Amniotic epithelial cell (primary cell): Measurements from ENCODE around the gene FZD1.
"Not testable (repeated sequence)": the region's sequence is repeated elsewhere in the genome, so short reads cannot be mapped to it uniquely, and the experiment has no call there.

Experiments
- DNase-seq: peaks from one replicate; pipeline ENCODE4 v3.0.0-alpha.2; 2010; ENCODE audit warnings: low read depth

The FZD1 gene

DNA sequence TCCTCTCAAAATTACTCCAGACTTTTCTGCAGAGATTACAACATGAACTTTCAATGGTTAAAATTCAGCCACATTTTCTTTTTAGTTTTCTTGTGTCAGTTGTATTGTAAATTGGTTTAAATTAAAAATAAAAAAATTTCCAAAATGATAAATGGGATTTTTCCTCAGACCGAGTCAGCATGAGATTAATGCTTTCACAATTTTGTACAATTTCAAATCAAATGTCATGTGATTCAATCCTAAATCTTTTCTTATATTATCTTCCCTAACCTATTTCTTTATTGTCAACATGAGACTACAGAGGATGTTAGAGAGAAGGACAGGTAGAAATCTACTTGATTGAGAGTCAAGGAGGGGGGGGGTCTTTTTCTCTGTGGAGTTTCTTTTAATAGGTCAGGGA lies 33.7 kb downstream of the FZD1 start:
- no peak for DNase-seq

DNA sequence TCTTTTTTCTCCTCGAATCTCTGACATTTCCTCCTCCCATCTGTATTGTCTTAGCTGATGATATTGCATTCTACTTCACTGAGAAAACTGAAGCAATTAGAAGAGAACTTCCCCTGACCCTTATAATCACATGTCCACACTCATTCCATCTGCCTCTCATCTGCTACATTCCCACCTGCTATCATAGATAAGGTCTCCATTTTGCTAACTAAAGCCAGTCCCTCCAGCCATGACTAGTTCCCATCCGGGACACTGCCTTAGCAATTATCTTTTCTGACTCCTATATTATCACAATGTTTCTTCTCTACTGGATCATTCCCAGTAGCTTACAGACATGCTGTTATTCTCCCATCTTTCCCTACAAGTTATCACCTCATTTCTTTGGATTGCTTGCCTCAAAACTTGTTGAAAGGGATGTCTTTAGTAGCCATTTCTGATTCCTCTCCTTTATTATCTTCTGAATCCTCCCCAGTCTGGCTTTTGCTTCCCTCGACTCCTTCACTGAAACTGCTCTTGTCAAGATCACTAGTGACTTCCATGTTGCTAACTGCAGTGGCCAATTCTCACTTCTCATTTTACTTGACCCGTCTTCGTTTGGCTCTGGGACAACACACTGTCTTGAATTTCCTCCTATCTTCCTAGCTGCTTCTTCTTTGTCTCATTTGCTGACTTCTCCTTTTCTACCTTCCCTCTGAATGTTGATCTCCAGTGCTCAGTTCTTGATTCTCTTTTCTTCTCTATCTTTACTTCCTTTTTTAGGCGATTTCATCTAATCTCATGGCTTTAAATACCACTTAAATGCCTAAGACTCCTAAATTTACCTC lies 35.9 kb downstream of the FZD1 start:
- no peak for DNase-seq

DNA sequence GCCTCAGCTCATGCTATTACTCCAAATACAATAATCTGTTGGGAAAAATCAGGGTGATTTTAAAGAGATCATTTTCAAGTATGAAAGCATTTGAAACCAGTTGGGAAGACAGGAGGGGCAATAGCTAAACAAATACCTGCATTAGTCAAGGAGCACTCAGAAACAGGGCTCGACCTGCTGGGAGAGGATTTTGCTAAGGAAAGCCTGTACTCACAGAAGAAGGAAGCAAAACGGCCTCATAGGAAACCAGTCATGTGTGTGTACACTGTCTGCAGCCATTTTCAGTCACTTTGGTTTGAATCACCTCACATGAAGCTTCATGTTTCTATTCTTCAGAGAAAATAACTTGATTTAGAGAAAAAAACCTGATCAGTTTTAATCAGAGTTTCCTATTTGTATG lies 38.6 kb downstream of the FZD1 start:
- no peak for DNase-seq

DNA sequence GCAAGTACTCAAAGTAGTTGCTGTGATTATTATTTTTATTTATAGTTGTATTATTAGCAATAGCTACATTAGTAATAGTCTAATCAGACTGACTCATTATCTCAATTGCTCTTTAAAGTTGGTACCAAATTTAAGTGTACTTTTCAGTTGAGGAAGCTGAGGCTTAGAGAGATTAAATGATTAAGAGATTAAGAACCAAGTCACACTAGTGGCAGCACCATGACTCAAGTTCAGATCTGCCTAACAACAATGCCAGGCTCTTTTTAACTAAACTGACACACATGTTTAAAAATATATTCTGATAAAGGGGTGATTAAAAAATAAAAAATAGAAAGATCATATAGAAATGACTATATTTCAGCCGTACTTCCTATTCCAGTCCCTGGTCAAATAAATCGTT lies 42.0 kb downstream of the FZD1 start:
- no peak for DNase-seq

DNA sequence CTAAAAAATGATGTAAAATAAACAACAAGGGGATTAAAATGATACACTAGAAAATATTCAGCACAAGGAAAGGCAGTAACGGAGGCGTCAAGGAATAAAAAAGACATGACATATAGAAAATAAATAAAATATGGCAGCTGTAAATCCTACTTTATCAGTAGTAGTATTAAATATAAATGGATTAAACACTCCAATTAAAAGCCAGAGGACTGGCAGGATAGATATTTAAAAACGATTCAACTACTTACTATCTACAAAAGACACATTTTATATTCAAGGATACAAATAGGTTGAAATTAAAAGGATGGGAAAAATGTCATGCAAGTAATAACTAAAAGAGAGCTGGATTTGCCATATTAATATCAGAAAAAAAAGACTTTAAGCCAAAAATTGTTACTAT lies 43.2 kb downstream of the FZD1 start:
- no peak for DNase-seq

DNA sequence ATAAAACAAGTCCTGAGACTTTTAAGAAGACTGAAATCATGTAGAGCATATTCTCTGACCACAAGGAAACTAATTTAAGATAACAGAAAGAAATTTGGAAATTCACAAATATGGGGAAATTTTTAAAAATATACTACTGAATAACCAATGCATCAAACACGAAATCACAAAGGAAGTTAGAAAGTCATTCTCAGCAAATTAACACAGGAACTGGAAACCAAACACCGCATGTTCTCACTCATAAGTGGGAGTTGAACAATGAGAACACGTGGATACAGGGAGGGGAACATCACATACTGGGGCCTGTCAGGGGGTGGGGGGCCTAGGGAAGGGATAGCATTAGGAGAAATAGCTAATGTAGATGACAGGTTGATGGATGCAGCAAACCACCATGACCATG lies 44.0 kb downstream of the FZD1 start:
- DNase-seq, result not testable (repeated sequence)

DNA sequence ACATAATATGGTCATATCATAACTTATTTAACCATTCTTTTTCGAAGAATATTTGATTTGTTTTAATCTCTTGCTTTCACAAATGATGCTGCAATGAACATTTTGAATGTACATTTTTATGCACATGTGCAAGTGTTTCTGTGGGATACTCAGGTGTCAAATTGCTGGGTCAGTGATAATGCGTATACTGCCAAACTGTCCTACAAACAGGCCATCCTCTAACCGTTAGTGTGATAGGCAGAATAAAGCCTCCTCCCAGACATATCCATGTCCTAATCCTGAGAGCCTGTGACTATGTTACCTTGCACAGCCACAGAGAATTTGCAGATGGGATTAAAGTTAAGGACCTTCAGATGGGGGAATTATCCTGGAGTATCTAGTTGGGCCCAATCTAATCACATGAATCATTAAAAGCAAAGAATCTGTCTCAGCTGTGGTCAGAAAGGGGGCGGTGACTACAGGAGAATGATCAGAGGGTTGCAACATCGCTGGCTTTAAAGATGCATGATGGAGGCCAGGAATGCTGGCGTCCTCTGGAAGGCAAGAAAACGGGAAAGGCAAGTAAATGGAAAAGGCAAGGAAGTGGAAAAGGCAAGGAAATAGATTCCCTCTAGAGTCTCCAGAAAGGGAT lies 46.7 kb downstream of the FZD1 start:
- peak; percentile 79 for DNase-seq

DNA sequence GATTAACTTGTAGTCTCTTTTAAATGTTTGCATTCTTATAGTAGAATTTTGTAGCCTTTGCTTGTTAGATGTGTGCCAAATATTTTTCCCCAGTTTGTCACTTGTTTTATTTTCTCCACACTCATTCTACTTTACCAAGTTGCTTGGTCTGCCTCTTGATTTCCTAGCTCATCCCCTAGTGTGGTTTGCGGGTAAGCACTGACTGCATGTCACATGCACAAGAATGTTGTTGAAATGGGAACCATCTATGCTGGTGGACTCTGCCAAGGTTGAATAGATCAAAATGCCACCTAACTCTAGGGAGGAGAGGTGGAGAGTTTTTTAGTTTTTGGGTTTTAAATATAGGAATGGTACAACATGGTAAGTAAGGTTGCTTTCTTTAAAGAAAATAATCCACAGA lies 47.6 kb downstream of the FZD1 start:
- no peak for DNase-seq

DNA sequence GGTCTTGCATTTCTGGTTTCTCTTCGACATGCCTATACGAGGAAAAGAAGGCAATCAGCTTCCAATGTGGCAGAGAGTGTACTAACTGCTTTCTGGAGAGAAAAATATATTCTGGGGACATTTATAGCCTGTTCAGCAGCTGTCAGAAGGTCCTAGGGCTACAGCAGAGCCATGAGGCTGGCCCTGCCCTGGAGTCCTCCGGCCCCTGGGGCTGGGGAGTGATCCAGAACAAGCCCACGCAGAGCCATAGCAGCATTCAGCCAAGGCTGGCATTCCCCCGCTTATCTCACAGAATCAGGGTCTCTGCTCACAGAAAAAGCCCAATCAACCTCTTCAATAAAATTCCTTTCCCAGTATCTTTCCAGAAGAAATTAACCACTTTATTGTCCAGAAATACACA lies 48.9 kb downstream of the FZD1 start:
- DNase-seq, result no peak

DNA sequence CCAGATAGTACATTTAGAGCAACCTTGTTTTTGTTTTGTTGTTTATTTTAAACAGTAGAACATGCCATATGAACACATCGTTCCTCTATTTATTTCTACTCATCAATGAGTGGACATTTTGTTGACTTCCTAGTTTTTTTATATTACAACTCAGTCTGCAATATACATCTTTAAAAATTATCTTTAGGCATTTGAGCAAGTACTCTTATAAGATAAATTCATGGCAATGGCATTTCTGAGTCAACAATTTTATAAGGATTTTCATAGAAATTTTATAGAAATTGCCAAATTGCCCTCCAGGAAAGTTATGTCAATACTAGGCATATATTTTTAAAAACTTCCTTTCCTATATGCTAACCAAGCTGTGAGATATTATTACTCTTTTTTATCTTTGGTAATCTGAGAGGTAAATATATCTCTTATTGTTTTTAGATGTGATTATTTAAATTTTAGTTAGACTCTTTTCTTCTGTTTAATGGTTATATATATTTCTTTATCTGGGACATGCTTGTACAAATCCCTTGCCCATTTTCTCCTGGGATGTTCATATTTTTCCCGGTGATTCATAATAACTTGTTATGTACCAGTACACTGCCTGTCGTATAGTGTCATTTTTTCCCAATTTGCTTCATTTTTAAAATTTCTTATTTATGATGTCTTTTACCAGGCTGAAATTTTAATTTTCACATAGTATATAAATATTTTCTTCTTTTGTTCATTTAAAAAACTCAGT lies 50.5 kb downstream of the FZD1 start:
- no peak for DNase-seq

DNA sequence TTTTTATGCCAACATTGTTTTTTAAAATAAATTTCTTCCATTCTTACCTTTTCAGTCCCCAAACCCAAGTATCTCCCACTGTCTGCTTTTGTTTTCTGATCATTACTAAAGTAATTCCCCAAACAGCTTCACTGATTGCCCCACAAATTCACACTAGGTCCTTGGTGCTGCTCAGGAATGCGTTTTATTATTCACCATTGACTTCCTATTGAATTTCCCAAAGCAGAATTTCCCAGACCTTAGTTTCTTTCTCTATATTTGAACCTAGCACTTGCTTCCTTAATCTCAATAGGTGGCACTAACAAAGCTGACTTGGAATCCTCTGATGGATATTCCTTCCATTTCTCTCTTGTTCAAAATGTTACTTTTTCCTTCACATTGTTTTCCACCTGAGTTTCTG lies 52.2 kb downstream of the FZD1 start:
- no peak for DNase-seq

DNA sequence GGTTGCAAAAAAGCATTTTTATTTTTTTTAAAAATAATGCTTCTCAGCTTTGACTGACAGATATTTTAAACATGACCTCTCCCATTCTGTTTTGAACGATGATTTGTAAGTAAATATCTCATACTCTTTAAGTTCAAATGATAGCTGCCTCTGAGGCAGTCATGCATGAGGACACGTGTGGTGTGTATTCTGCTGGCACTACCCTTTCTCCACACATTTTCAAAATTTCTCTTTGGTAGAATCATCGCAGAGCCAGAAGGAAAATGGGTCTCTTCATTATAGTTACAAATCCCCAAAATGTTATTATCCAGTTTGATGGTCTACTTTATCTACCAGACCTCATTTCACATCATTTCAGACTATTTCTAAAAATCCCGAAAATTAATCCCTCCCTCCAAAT lies 55.1 kb downstream of the FZD1 start:
- DNase-seq, result no peak

DNA sequence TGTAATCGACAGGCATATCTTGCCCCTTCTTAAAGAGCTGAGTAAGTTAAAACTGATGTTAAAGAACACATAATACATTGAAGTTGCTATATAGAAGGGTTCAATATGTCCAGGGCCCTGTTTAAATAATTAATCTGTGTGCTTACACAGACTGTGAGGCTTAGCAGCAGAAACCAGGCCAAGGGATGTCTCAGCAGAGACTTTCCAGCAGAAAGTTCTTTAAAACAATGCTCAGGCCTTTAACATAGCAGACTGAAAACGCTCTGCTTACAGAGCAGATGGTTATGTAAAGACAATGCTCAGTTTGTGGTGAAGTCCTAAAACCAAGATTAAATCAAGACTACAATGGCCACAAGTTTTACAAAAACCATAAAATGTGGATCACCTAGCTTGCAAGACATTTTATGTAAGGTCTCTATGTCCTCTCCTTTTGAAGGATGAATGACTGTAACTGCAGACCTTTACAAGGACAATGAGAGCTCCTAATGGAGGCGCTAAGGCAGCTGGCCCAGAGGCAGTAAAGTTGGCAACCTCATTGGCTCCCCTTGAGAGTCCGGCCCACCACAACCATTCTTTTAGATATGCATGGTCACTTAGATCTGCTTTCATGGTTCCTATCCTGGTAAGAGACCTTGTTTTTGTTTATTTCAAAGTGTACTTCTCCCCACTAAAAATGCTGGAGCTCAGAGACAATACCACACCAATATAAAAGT lies 56.3 kb downstream of the FZD1 start:
- DNase-seq, result no peak
